ENCODE measurements around the gene MCUB.
"Not testable (repeated sequence)": the region's sequence is repeated elsewhere in the genome, so short reads cannot be mapped to it uniquely, and the experiment has no call there.

Gene MCUB

GRCh38 chr4:109557433-109557832 lies 2.6 kb upstream of the MCUB start:
- no peak overlapping the region for H3K9ac ChIP-seq (ENCODE audit: low read length in 2 of 2)

GRCh38 chr4:109558095-109558494 lies 2.0 kb upstream of the MCUB start:
- not testable (repeated sequence) for H3K9me3 ChIP-seq (ENCODE audit: control insufficient read depth in 2 of 2, low read length in 2 of 2); H3K27me3 ChIP-seq (ENCODE audit: control insufficient read depth in 1 of 2, insufficient read depth in 2 of 2, low read length in 2 of 2); H3K9ac ChIP-seq (ENCODE audit: low read length in 2 of 2); H3K27ac ChIP-seq (ENCODE audit: low read length); H3K36me3 ChIP-seq (ENCODE audit: control insufficient read depth in 2 of 2, insufficient read depth in 2 of 2, low read length in 2 of 2); H3K4me3 ChIP-seq (ENCODE audit: low read length in 2 of 2)
- H3K4me1 ChIP-seq (ENCODE audit: control insufficient read depth, insufficient read depth, low read length): peaks cover 10% of the 10 kb centered on the region

More at GRCh38 chr4:109557433-109557832, 2.6 kb upstream of the MCUB start:
- Histone ChIP-seq H3K9me3 (ENCODE audit: control insufficient read depth in 2 of 2, low read length in 2 of 2) (no peaks in the 10 kb centered on the region), H3K27me3 (ENCODE audit: control insufficient read depth in 1 of 2, insufficient read depth in 2 of 2, low read length in 2 of 2) (no peaks in the 10 kb centered on the region), H3K36me3 (ENCODE audit: control insufficient read depth in 2 of 2, insufficient read depth in 2 of 2, low read length in 2 of 2) (no peaks in the 10 kb centered on the region), H3K4me3 (ENCODE audit: low read length in 2 of 2) (no peak overlapping the region), H3K4me1 (ENCODE audit: control insufficient read depth, insufficient read depth, low read length) (peaks cover 10% of the 10 kb centered on the region), H3K27ac (ENCODE audit: low read length) (no peak overlapping the region)

GRCh38 chr4:109559625-109559982 lies 442 bp upstream of the MCUB start:
- Histone ChIP-seq H3K4me3 (ENCODE audit: low read length in 2 of 2) (peak overlapping the region; percentile 54 to 79), H3K27me3 (ENCODE audit: control insufficient read depth in 1 of 2, insufficient read depth in 2 of 2, low read length in 2 of 2) (no peaks in the 10 kb centered on the region), H3K36me3 (ENCODE audit: control insufficient read depth in 2 of 2, insufficient read depth in 2 of 2, low read length in 2 of 2) (no peaks in the 10 kb centered on the region), H3K4me1 (ENCODE audit: control insufficient read depth, insufficient read depth, low read length) (peaks cover 10% of the 10 kb centered on the region), H3K9ac (ENCODE audit: low read length in 2 of 2) (peak overlapping the region; percentile 63 to 72), H3K9me3 (ENCODE audit: control insufficient read depth in 2 of 2, low read length in 2 of 2) (no peaks in the 10 kb centered on the region), H3K27ac (ENCODE audit: low read length) (peak overlapping the region; percentile 58)

- H3K4me3 ChIP-seq (ENCODE audit: low read length in 2 of 2): peak overlapping the region; percentile 54 to 79
- H3K36me3 ChIP-seq (ENCODE audit: control insufficient read depth in 2 of 2, insufficient read depth in 2 of 2, low read length in 2 of 2): no peaks in the 10 kb centered on the region
- H3K9me3 ChIP-seq (ENCODE audit: control insufficient read depth in 2 of 2, low read length in 2 of 2): no peaks in the 10 kb centered on the region
- H3K9ac ChIP-seq (ENCODE audit: low read length in 2 of 2): peak overlapping the region; percentile 68
- peak overlapping the region; percentile 60 for H3K27ac ChIP-seq (ENCODE audit: low read length)
- no peaks in the 10 kb centered on the region for H3K27me3 ChIP-seq (ENCODE audit: control insufficient read depth in 1 of 2, insufficient read depth in 2 of 2, low read length in 2 of 2)
- peaks cover 10% of the 10 kb centered on the region for H3K4me1 ChIP-seq (ENCODE audit: control insufficient read depth, insufficient read depth, low read length)
Observed at GRCh38 chr4:109560687-109561461, 828 bp downstream of the MCUB start.

DNA sequence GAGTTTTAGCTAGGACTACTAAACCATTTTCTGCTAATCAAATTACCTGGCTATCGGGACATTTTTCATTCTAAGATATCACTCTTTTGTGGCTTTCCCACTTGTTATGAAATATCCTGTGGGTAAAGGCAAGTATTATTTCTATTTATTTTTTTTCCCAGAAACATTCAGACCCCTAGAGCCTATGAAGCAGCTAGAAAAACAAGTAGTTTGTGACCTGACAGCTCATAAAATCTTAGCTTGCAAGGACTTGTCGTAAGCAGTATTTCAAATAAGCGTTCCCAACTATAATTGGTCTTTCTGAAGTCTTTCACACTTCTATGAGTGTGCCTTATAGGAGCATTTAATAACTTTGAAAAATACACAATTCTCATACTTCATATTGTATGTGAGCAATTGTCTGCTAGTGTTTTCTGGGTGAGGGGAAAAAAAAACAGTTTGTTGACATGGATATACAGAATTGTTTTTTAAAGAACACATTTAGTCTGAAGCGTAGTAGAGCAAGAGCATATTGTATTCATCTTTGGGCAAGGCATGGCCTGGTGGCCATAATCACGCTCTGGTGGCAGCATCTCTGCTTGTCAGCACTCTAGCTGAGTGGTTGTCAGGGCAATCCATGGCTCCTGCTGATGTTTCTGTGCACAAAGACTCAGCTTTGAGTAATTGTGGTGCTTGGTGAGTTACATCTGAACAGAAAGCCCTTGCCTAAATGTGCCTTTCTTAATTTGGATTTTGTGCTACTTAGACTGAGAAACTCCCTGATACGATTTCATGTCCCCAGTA lies 2.6 kb downstream of the MCUB start:
- Histone ChIP-seq H3K4me3 (ENCODE audit: low read length in 2 of 2) (no peak overlapping the region), H3K9me3 (ENCODE audit: control insufficient read depth in 2 of 2, low read length in 2 of 2) (no peaks in the 10 kb centered on the region), H3K36me3 (ENCODE audit: control insufficient read depth in 2 of 2, insufficient read depth in 2 of 2, low read length in 2 of 2) (no peaks in the 10 kb centered on the region), H3K27me3 (ENCODE audit: control insufficient read depth in 1 of 2, insufficient read depth in 2 of 2, low read length in 2 of 2) (no peaks in the 10 kb centered on the region), H3K4me1 (ENCODE audit: control insufficient read depth, insufficient read depth, low read length) (peaks cover 10% of the 10 kb centered on the region), H3K9ac (ENCODE audit: low read length in 2 of 2) (no peak overlapping the region), H3K27ac (ENCODE audit: low read length) (no peak overlapping the region)

DNA sequence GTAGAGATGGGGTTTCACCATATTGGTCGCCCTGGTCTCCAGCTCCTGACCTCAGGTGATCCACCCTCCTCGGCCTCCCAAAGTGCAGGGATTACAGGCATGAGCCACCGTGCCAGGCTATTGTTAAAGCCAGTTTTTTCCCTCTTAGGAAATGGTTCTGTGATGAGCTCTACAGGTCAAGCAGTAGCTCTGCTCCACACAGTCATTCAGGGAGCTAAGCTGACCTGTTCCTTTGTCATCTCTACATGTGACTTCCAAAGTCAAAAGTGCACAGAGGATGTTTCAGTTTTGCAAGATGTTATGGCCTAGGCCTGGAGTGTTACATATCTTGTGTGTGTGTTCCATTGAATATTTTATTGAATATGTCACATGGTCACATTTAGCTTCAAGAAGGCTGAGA lies 11.4 kb downstream of the MCUB start:
- H3K4me1 ChIP-seq (ENCODE audit: control insufficient read depth, insufficient read depth, low read length): no peaks in the 10 kb centered on the region
- H3K27me3 ChIP-seq (ENCODE audit: control insufficient read depth in 1 of 2, insufficient read depth in 2 of 2, low read length in 2 of 2): no peaks in the 10 kb centered on the region
- H3K36me3 ChIP-seq (ENCODE audit: control insufficient read depth in 2 of 2, insufficient read depth in 2 of 2, low read length in 2 of 2): no peaks in the 10 kb centered on the region
- no peaks in the 10 kb centered on the region for H3K9me3 ChIP-seq (ENCODE audit: control insufficient read depth in 2 of 2, low read length in 2 of 2)
- no peak overlapping the region for H3K27ac ChIP-seq (ENCODE audit: low read length)
- H3K9ac ChIP-seq (ENCODE audit: low read length in 2 of 2): no peak overlapping the region
- no peak overlapping the region for H3K4me3 ChIP-seq (ENCODE audit: low read length in 2 of 2)

GRCh38 chr4:109572154-109572553 lies 12.1 kb downstream of the MCUB start:
- no peak overlapping the region for H3K9ac ChIP-seq (ENCODE audit: low read length in 2 of 2)
- no peaks in the 10 kb centered on the region for H3K9me3 ChIP-seq (ENCODE audit: control insufficient read depth in 2 of 2, low read length in 2 of 2)
- no peak overlapping the region for H3K27ac ChIP-seq (ENCODE audit: low read length)
- H3K36me3 ChIP-seq (ENCODE audit: control insufficient read depth in 2 of 2, insufficient read depth in 2 of 2, low read length in 2 of 2): no peaks in the 10 kb centered on the region
- no peaks in the 10 kb centered on the region for H3K4me1 ChIP-seq (ENCODE audit: control insufficient read depth, insufficient read depth, low read length)
- no peak overlapping the region for H3K4me3 ChIP-seq (ENCODE audit: low read length in 2 of 2)
- H3K27me3 ChIP-seq (ENCODE audit: control insufficient read depth in 1 of 2, insufficient read depth in 2 of 2, low read length in 2 of 2): no peaks in the 10 kb centered on the region

GRCh38 chr4:109574443-109574850 lies 14.4 kb downstream of the MCUB start:
- H3K36me3 ChIP-seq (ENCODE audit: control insufficient read depth in 2 of 2, insufficient read depth in 2 of 2, low read length in 2 of 2): no peaks in the 10 kb centered on the region
- no peaks in the 10 kb centered on the region for H3K9me3 ChIP-seq (ENCODE audit: control insufficient read depth in 2 of 2, low read length in 2 of 2)
- H3K4me1 ChIP-seq (ENCODE audit: control insufficient read depth, insufficient read depth, low read length): no peaks in the 10 kb centered on the region
- H3K27ac ChIP-seq (ENCODE audit: low read length): no peak overlapping the region
- no peaks in the 10 kb centered on the region for H3K27me3 ChIP-seq (ENCODE audit: control insufficient read depth in 1 of 2, insufficient read depth in 2 of 2, low read length in 2 of 2)
- no peak overlapping the region for H3K4me3 ChIP-seq (ENCODE audit: low read length in 2 of 2)
- H3K9ac ChIP-seq (ENCODE audit: low read length in 2 of 2): no peak overlapping the region

- no peak overlapping the region for H3K27ac ChIP-seq (ENCODE audit: low read length)
- H3K27me3 ChIP-seq (ENCODE audit: control insufficient read depth in 1 of 2, insufficient read depth in 2 of 2, low read length in 2 of 2): no peaks in the 10 kb centered on the region
Observed at GRCh38 chr4:109574931-109575804, 15.1 kb downstream of the MCUB start.

DNA sequence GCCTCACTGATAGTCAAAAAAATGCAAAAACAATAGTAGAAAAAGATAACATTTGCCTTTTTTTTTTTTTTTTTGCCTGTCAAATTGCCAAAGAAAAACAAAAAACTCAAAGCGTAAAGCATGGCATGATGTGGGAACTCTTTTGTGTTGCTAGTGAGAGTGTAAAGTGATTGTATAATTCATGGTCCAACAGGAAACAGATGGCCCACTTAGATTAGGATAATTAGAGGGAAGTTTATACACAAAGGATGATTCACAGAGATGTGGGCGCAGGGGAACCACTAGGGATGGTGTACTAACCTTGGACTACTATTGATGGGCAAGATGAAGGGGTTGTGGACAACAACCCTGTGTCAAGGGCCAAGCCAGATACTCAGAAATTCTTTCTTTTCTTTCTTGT lies 16.4 kb downstream of the MCUB start:
- H3K9ac ChIP-seq (ENCODE audit: low read length in 2 of 2): no peak overlapping the region
- no peaks in the 10 kb centered on the region for H3K27me3 ChIP-seq (ENCODE audit: control insufficient read depth in 1 of 2, insufficient read depth in 2 of 2, low read length in 2 of 2)
- no peaks in the 10 kb centered on the region for H3K36me3 ChIP-seq (ENCODE audit: control insufficient read depth in 2 of 2, insufficient read depth in 2 of 2, low read length in 2 of 2)
- H3K27ac ChIP-seq (ENCODE audit: low read length): no peak overlapping the region
- no peaks in the 10 kb centered on the region for H3K4me1 ChIP-seq (ENCODE audit: control insufficient read depth, insufficient read depth, low read length)
- H3K9me3 ChIP-seq (ENCODE audit: control insufficient read depth in 2 of 2, low read length in 2 of 2): no peaks in the 10 kb centered on the region
- H3K4me3 ChIP-seq (ENCODE audit: low read length in 2 of 2): no peak overlapping the region

More at GRCh38 chr4:109574931-109575804, 15.1 kb downstream of the MCUB start:
- Histone ChIP-seq H3K4me3 (ENCODE audit: low read length in 2 of 2) (no peak overlapping the region), H3K9me3 (ENCODE audit: control insufficient read depth in 2 of 2, low read length in 2 of 2) (no peaks in the 10 kb centered on the region), H3K36me3 (ENCODE audit: control insufficient read depth in 2 of 2, insufficient read depth in 2 of 2, low read length in 2 of 2) (no peaks in the 10 kb centered on the region), H3K9ac (ENCODE audit: low read length in 2 of 2) (no peak overlapping the region), H3K4me1 (ENCODE audit: control insufficient read depth, insufficient read depth, low read length) (no peaks in the 10 kb centered on the region)
